H1 (cell line): ENCODE measurements around the gene FANK1. TPM values are rescaled to one million over a fixed set of nuclear protein-coding genes. Genes with fewer than 3 reads are reported as not detected.

Experiments used
- CTCF ChIA-PET: fragments of 300-600 bp; sonication (Branson Sonifier 250); formaldehyde crosslinking; loops from one replicate; lab custom pipeline; 2021; ENCODE audit not compliant: partially characterized antibody; lab: Charles Lee
- POLR2A ChIA-PET: fragments of 300-600 bp; sonication (Branson Sonifier 250); formaldehyde crosslinking; loops from one replicate; lab custom pipeline; 2021; ENCODE audit warnings: inconsistent platforms; ENCODE audit not compliant: partially characterized antibody; lab: Charles Lee
- DNase-seq, 2 experiments: peaks; one replicate each; pipeline versions ENCODE4 v3.0.0 to v3.0.0-alpha.2; 2010 to 2022; ENCODE audit warnings: low spot score in 2 of 2, low read depth in 1 of 2, mixed read lengths in 1 of 2
- FAIRE-seq: peaks from 2 replicates; lab custom pipeline; 2011; peaks lifted over from hg19 to GRCh38; lab: Jason Lieb, UNC
- H2AFZ ChIP-seq: 2 replicates; pipeline ENCODE4 v1.8.1; 2012; ENCODE audit warnings: low read length, inconsistent platforms
- H2AK5ac ChIP-seq: 2 replicates; pipeline ENCODE4 v1.6.1; 2013; ENCODE audit warnings: low read depth, low read length
- H2BK120ac ChIP-seq: replicated peaks from 2 replicates; pipeline ENCODE3; 2013; ENCODE audit warnings: low read depth, low read length, inconsistent platforms
- H2BK12ac ChIP-seq: 2 replicates; pipeline ENCODE4 v1.6.1; 2013; ENCODE audit warnings: low read depth, low read length
- H2BK15ac ChIP-seq: 2 replicates; pipeline ENCODE4 v1.6.1; 2013; ENCODE audit warnings: low read length
- H2BK20ac ChIP-seq: 2 replicates; pipeline ENCODE4 v1.6.1; 2013; ENCODE audit warnings: low read length
- H2BK5ac ChIP-seq: 2 replicates; pipeline ENCODE4 v1.6.1; 2013; ENCODE audit warnings: low read depth, low read length
- H3K14ac ChIP-seq: 2 replicates; pipeline ENCODE4 v1.6.1; 2013; ENCODE audit warnings: inconsistent platforms; ENCODE audit not compliant: insufficient read length
- H3K18ac ChIP-seq: 2 replicates; pipeline ENCODE4 v1.6.1; 2013; ENCODE audit warnings: low read length; ENCODE audit errors: extremely low read depth
- H3K23ac ChIP-seq: 2 replicates; pipeline ENCODE4 v1.6.1; 2013; ENCODE audit warnings: inconsistent platforms; ENCODE audit not compliant: insufficient read length
- H3K23me2 ChIP-seq: 2 replicates; pipeline ENCODE4 v1.6.1; 2013; ENCODE audit warnings: low read depth, low read length
- H3K27ac ChIP-seq: 2 replicates; pipeline ENCODE4 v1.6.1; 2011; ENCODE audit warnings: low read depth, low read length, inconsistent platforms
- H3K27me3 ChIP-seq, 4 experiments: replicated peaks in 1 of 4; 1 replicate in 1 of 4; 2 replicates in 3 of 4; pipeline versions ENCODE4 v1.6.1 to v1.8.1; 2011 to 2013; ENCODE audit warnings: low read length in 3 of 4, mild to moderate bottlenecking in 3 of 4, inconsistent platforms in 2 of 4, mixed read lengths in 2 of 4, moderate library complexity in 1 of 4; ENCODE audit not compliant: control insufficient read depth in 3 of 4, insufficient read depth in 3 of 4; ENCODE audit errors: extremely low read depth in 1 of 4
- H3K36me3 ChIP-seq, 4 experiments: 2 replicates each; pipeline versions ENCODE4 v1.6.1 to v1.8.1; 2011 to 2013; ENCODE audit warnings: mild to moderate bottlenecking in 4 of 4, low read length in 3 of 4, moderate library complexity in 2 of 4, control low read depth in 1 of 4, inconsistent platforms in 1 of 4; ENCODE audit not compliant: insufficient read depth in 4 of 4, control insufficient read depth in 2 of 4
- H3K4ac ChIP-seq: replicated peaks from 2 replicates; pipeline ENCODE3; 2013; ENCODE audit warnings: low read length, low read depth, mixed read lengths, inconsistent platforms; ENCODE audit not compliant: insufficient read length
- H3K4me1 ChIP-seq, 4 experiments: replicated peaks in 1 of 4; 1 replicate in 1 of 4; 2 replicates in 3 of 4; pipeline versions ENCODE4 v1.6.1 to v1.8.1; 2011 to 2013; ENCODE audit warnings: low read length in 3 of 4, inconsistent platforms in 2 of 4, mixed read lengths in 1 of 4; ENCODE audit not compliant: insufficient read depth in 4 of 4, control insufficient read depth in 3 of 4
- H3K4me2 ChIP-seq, 2 experiments: 2 replicates each; pipeline versions ENCODE4 v1.6.1 to v1.8.1; 2011 to 2013; ENCODE audit warnings: low read depth in 2 of 2, low read length in 2 of 2, control low read depth in 1 of 2, inconsistent platforms in 1 of 2, mild to moderate bottlenecking in 1 of 2; ENCODE audit not compliant: insufficient read depth in 1 of 2
- H3K4me3 ChIP-seq, 4 experiments: fragments of 200-600, 300-600 bp in 1 of 4; sonication (generic), shearing (Covaris generic), sonication (Bioruptor Twin) in 1 of 4; 2 replicates each; pipeline versions ENCODE4 v1.5.1 to v1.8.1; 2011 to 2016; ENCODE audit warnings: low read length in 4 of 4, low read depth in 3 of 4, control low read depth in 2 of 4, inconsistent platforms in 2 of 4, mild to moderate bottlenecking in 2 of 4, mixed read lengths in 1 of 4, moderate library complexity in 1 of 4; ENCODE audit not compliant: insufficient read depth in 2 of 4; ENCODE audit errors: extremely low read depth in 1 of 4
- H3K56ac ChIP-seq: replicated peaks from 2 replicates; pipeline ENCODE3; 2013; ENCODE audit warnings: low read depth, mild to moderate bottlenecking, mixed read lengths, low read length, inconsistent platforms; ENCODE audit not compliant: insufficient read length
- H3K79me1 ChIP-seq: 2 replicates; pipeline ENCODE4 v1.6.1; 2013; ENCODE audit warnings: low read depth, low read length, control low read depth
- H3K79me2 ChIP-seq, 2 experiments: 2 replicates each; pipeline versions ENCODE4 v1.6.1 to v1.8.1; 2012 to 2013; ENCODE audit warnings: low read length in 2 of 2, mild to moderate bottlenecking in 2 of 2, inconsistent platforms in 1 of 2; ENCODE audit not compliant: insufficient read depth in 2 of 2, control insufficient read depth in 1 of 2
- H3K9ac ChIP-seq, 4 experiments: replicated peaks in 1 of 4; 1 replicate in 1 of 4; 2 replicates in 3 of 4; pipeline versions ENCODE4 v1.6.1 to v1.8.1; 2011 to 2013; ENCODE audit warnings: low read depth in 3 of 4, low read length in 3 of 4, control low read depth in 2 of 4, mild to moderate bottlenecking in 2 of 4, moderate library complexity in 2 of 4, inconsistent platforms in 1 of 4; ENCODE audit errors: extremely low read depth in 1 of 4
- H3K9me3 ChIP-seq, 2 experiments: 2 replicates each; pipeline versions ENCODE4 v1.6.1 to v1.8.1; 2012 to 2013; ENCODE audit warnings: mild to moderate bottlenecking in 2 of 2, moderate library complexity in 2 of 2, control low read depth in 1 of 2, inconsistent platforms in 1 of 2, low read depth in 1 of 2, low read length in 1 of 2, mixed read lengths in 1 of 2; ENCODE audit not compliant: insufficient read depth in 2 of 2
- H4K20me1 ChIP-seq, 2 experiments: replicated peaks in 1 of 2; 2 replicates each; pipeline versions ENCODE3 to v1.8.1; 2011 to 2013; ENCODE audit warnings: inconsistent platforms in 2 of 2, low read length in 2 of 2, mild to moderate bottlenecking in 1 of 2; ENCODE audit not compliant: insufficient read depth in 2 of 2, control insufficient read depth in 1 of 2
- H4K5ac ChIP-seq: 2 replicates; pipeline ENCODE4 v1.6.1; 2013; ENCODE audit warnings: low read length, low read depth, mixed read lengths, inconsistent platforms; ENCODE audit not compliant: insufficient read length
- H4K8ac ChIP-seq: 2 replicates; pipeline ENCODE4 v1.8.0; 2013; ENCODE audit warnings: mild to moderate bottlenecking, moderate library complexity, low read length, inconsistent platforms; ENCODE audit not compliant: insufficient read depth; ENCODE audit errors: extremely low read depth
- H4K91ac ChIP-seq: replicated peaks from 2 replicates; pipeline ENCODE3; 2013; ENCODE audit warnings: low read length, mixed read lengths, inconsistent platforms; ENCODE audit not compliant: insufficient read length
- BACH1 ChIP-seq: IDR thresholded peaks from 2 replicates; pipeline ENCODE4 v1.6.1; 2012; ENCODE audit warnings: low read length, improper control_type of control experiment
- CBX5 ChIP-seq: fragments of 300-800, 300-1000 bp; sonication (generic); IDR thresholded peaks from 2 replicates; pipeline ENCODE4 v1.7.1; 2016; ENCODE audit warnings: antibody characterized with exemption, low read length, low read depth
- CHD2 ChIP-seq: IDR thresholded peaks from 2 replicates; pipeline ENCODE4 v1.6.1; 2012; ENCODE audit warnings: low read length, improper control_type of control experiment
- CREB1 ChIP-seq: IDR thresholded peaks from 2 replicates; pipeline ENCODE4 v1.6.1; 2012; ENCODE audit warnings: inconsistent platforms
- EGR1 ChIP-seq: IDR thresholded peaks from 2 replicates; pipeline ENCODE4 v1.6.1; 2011; ENCODE audit warnings: low read depth, low read length, borderline replicate concordance
- EZH2 ChIP-seq: fragments of 200-600 bp; sonication (generic); IDR thresholded peaks from 2 replicates; pipeline ENCODE4 v1.7.1; 2012; ENCODE audit warnings: low read depth, mild to moderate bottlenecking, moderate library complexity, low read length, inconsistent platforms; ENCODE audit not compliant: severe bottlenecking
- HDAC6 ChIP-seq: IDR thresholded peaks from one replicate; pipeline ENCODE4 v1.7.1; 2012; ENCODE audit warnings: low read depth, mild to moderate bottlenecking, inconsistent platforms, low read length, moderate library complexity
- JUND ChIP-seq: IDR thresholded peaks from 2 replicates; pipeline ENCODE4 v1.6.1; 2011; ENCODE audit warnings: mild to moderate bottlenecking, improper control_type of control experiment, low read length
- MAFK ChIP-seq: IDR thresholded peaks from 2 replicates; pipeline ENCODE4 v1.6.1; 2012; ENCODE audit warnings: low read depth, mild to moderate bottlenecking, improper control_type of control experiment, low read length
- RBBP5 ChIP-seq: IDR thresholded peaks from 2 replicates; pipeline ENCODE4 v1.7.1; 2012; ENCODE audit warnings: low read depth, mild to moderate bottlenecking, inconsistent platforms, low read length, moderate library complexity, borderline replicate concordance
- SIRT6 ChIP-seq: IDR thresholded peaks from one replicate; pipeline ENCODE4 v1.7.1; 2012; ENCODE audit warnings: low read length, inconsistent platforms
- SIX5 ChIP-seq: IDR thresholded peaks from 2 replicates; pipeline ENCODE4 v1.6.1; 2011; ENCODE audit warnings: mild to moderate bottlenecking, low read depth, low read length
- SP2 ChIP-seq: IDR thresholded peaks from 2 replicates; pipeline ENCODE4 v1.6.1; 2012; ENCODE audit warnings: mild to moderate bottlenecking, low read length, inconsistent platforms
- SRF ChIP-seq: IDR thresholded peaks from 2 replicates; pipeline ENCODE4 v1.6.1; 2011; ENCODE audit warnings: mild to moderate bottlenecking, low read depth, low read length, moderate library complexity
- TAF7 ChIP-seq: optimal IDR thresholded peaks from 2 replicates; pipeline ENCODE3; 2011; ENCODE audit warnings: low read depth, mild to moderate bottlenecking, inconsistent platforms, low read length, moderate library complexity, borderline replicate concordance
- WGBS, 2 experiments: shearing (Covaris generic) in 1 of 2; methylation state at CpG; one replicate each; pipeline versions ENCODE4 v1.1.6 to v1.1.7; 2013 to 2015; ENCODE audit warnings: low lambda C conversion rate in 2 of 2, mixed read lengths in 2 of 2, inconsistent platforms in 1 of 2, low coverage in 1 of 2, missing lambda C conversion rate in 1 of 2; ENCODE audit not compliant: insufficient replicate concordance in 2 of 2, insufficient coverage in 1 of 2, insufficient read length in 1 of 2; ENCODE audit errors: extremely low coverage in 1 of 2, missing lambda C conversion rate in 1 of 2; 5-methylcytosine and 5-hydroxymethylcytosine counted together
- polyA plus RNA-seq, 7 experiments: library from polyadenylated mRNA; depleted of rRNA in 3 of 7; stranded (reverse) in 5 of 7; unstranded in 2 of 7; fragments of >200 nt in 5 of 7; fragments of 200-250 nt in 2 of 7; gene quantifications; 1 replicate in 5 of 7; 2 replicates in 1 of 7; 4 replicates in 1 of 7; pipeline versions ENCODE4 v1.2.1 to v1.2.3, GENCODE V29; 2011 to 2013; ENCODE audit warnings: missing spikeins in 2 of 7, mixed read lengths in 2 of 7
- total RNA-seq: library from RNA; stranded (reverse); fragmentation: NEBNext Ultra II Directional; extraction: Animal tissue kit (Norgen Biotek cat#: 25700); gene quantifications from 2 replicates; pipeline ENCODE4 v1.2.1, GENCODE V29; 2021

The FANK1 gene
- total and polyA plus RNA-seq, 2 of the 8 experiments (the other 6 are each of a cell fraction or from before 2014, with no cell fraction given), result 1.2 TPM; not detected in 1

DNA sequence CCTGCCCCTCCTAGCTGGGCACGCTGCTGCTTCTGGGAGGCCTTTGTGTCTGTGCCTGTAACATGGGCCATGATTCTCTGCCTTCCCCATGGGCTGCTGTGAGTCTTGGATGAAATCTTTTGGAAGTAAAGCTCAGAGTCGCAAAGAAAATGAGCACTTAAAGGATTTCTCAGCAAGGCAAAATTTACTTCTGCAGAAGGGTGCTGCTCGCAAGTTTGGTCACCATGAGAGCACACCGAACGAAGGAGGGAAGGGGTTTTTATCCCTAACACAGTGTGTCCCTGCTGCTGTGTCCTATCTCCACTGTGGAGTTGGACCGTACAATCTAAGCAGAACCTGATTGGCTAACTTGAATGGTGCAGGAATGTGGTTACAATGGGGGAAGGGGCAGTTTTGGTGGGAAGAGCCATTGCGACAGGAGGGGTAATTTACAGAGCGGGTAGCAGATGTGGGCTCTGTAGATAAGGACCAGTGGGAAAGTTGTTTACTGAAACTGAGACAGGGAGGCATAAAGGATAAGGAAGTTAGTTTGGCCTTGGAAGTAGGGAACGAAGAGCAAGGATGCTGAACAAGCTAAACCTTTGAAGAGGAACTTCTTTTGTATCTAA lies 57.5 kb downstream of the FANK1 start:
- Histone ChIP-seq H4K5ac (no peak overlapping the region), H3K36me3 (no peaks in the 10 kb centered on the region), H3K18ac (no peak overlapping the region), H3K4me3 (no peak overlapping the region), H2BK120ac (no peak overlapping the region), H3K14ac (no peak overlapping the region), H3K9me3 (no peaks in the 10 kb centered on the region), H4K8ac (no peak overlapping the region), H3K4ac (no peak overlapping the region), H2BK15ac (peak overlapping the region; percentile 93; the same call in 1 of the 2 replicates), H3K79me2 (no peaks in the 10 kb centered on the region), H3K4me2 (no peak overlapping the region), H3K4me1 (no peaks in the 10 kb centered on the region), H2BK20ac (no peak overlapping the region), H4K20me1 (no peaks in the 10 kb centered on the region), H4K91ac (no peak overlapping the region), H3K23me2 (no peaks in the 10 kb centered on the region), H3K27ac (no peak overlapping the region), H2AFZ (peak overlapping the region; percentile 16; the same call in 1 of the 2 replicates), H2AK5ac (no peak overlapping the region), H3K9ac (no peak overlapping the region), H3K27me3 (no peaks in the 10 kb centered on the region), H3K23ac (no peak overlapping the region), H2BK12ac (no peak overlapping the region), H3K79me1 (no peaks in the 10 kb centered on the region), H2BK5ac (no peak overlapping the region), H3K56ac (no peak overlapping the region)
- POLR2A ChIA-PET, result interaction anchor here (0.6 kb wide), 1 partner anchor 10 kb away, joined by 4 read pairs; no protein-coding TSS in a partner anchor
- FAIRE-seq (no peak), DNase-seq (no peak)
- CTCF ChIA-PET, result interaction anchor here (1.1 to 1.4 kb wide), 3 partner anchors 8 to 85 kb away, joined by 3 to 4 read pairs (median 3); no protein-coding TSS in a partner anchor
- 92% methylated on average over 9 of the region's 9 CpGs; no CpG with 5 or more reads in 1 of the 2 experiments for WGBS, 2 experiments
- no peak for TF ChIP-seq TAF7
- no peak for TF ChIP-seq EZH2
- no peak for TF ChIP-seq RBBP5
- TF ChIP-seq CREB1, result no peak
- TF ChIP-seq HDAC6, result no peak
- no peak for TF ChIP-seq MAFK
- TF ChIP-seq BACH1, result no peak
- no peak for TF ChIP-seq CBX5
- no peak for TF ChIP-seq SP2
- TF ChIP-seq SIX5, result no peak
- TF ChIP-seq SRF, result no peak
- TF ChIP-seq JUND, result no peak
- TF ChIP-seq CHD2, result no peak
- no peak for TF ChIP-seq EGR1
- no peak for TF ChIP-seq SIRT6
